Measurements from ENCODE around the gene CEBPE.

CEBPE gene

GRCh38 chr14:23085458-23085857, 33.6 kb downstream of the CEBPE start:
- no peak for DNase-seq (ENCODE audit: low read depth)
- TF ChIP-seq, protein P1, sequence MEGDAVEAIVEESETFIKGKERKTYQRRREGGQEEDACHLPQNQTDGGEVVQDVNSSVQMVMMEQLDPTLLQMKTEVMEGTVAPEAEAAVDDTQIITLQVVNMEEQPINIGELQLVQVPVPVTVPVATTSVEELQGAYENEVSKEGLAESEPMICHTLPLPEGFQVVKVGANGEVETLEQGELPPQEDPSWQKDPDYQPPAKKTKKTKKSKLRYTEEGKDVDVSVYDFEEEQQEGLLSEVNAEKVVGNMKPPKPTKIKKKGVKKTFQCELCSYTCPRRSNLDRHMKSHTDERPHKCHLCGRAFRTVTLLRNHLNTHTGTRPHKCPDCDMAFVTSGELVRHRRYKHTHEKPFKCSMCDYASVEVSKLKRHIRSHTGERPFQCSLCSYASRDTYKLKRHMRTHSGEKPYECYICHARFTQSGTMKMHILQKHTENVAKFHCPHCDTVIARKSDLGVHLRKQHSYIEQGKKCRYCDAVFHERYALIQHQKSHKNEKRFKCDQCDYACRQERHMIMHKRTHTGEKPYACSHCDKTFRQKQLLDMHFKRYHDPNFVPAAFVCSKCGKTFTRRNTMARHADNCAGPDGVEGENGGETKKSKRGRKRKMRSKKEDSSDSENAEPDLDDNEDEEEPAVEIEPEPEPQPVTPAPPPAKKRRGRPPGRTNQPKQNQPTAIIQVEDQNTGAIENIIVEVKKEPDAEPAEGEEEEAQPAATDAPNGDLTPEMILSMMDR (IDR thresholded peaks at IDR 0.05; ENCODE audit: insufficient read depth, low read depth, low read length, missing control alignments) = no peak
- no peak overlapping the region for H3K4me3 ChIP-seq (ENCODE audit: low read depth, low read length)

- no peak overlapping the region for H3K4me3 ChIP-seq (ENCODE audit: low read depth, low read length)
- no peak for DNase-seq (ENCODE audit: low read depth)
- TF ChIP-seq, protein P1 (IDR thresholded peaks at IDR 0.05; ENCODE audit: insufficient read depth, low read depth, low read length, missing control alignments) = no peak
Measured at GRCh38 chr14:23080474-23080873, 38.6 kb downstream of the CEBPE start.

DNA sequence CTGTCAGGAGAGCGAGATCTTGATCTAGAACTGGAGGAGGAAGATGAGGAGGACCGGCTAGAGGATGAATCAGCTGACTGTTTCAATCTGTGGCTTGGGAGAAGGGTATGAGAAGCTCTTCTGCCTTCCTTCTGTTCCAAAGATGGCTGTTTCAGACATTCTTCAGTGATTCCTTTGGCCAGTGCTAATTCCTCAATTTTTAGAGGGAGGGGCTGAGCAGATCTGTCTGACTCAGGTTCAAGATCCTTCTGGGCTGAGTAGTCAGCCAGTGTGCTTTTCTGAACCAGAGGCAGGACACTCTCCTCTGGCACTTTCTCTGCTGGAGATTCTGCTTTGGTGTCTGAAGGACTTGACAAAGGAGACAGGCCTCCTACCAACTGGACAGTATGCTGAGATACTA, 39.3 kb downstream of the CEBPE start:
- TF ChIP-seq, protein P1 (IDR thresholded peaks at IDR 0.05; ENCODE audit: insufficient read depth, low read depth, low read length, missing control alignments) = no peak
- no peak overlapping the region for H3K4me3 ChIP-seq (ENCODE audit: low read depth, low read length)
- DNase-seq (ENCODE audit: low read depth) = no peak

DNA sequence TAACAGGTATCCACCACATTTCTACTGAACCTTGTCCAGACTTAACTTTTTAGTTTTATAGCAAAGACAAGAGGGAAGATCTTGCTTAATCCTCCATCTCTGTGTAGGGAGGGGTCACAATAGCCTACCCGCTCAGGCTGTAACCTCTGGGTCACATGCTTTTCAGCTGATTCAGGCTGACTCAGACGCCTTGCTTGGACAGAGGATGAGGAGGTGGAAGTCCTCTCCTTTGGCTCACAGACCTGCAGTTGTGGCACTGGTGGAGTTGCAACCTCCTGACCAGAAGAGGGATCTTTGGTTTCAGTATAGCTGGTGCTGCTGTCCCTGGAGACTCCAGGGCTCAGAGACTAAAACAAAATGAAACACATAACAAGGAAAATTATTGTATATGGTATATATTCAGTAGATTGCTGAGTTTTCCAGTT, 40.4 kb downstream of the CEBPE start:
- DNase-seq (ENCODE audit: low read depth) = no peak
- TF ChIP-seq, protein P1 (IDR thresholded peaks at IDR 0.05; ENCODE audit: insufficient read depth, low read depth, low read length, missing control alignments) = no peak
- H3K4me3 ChIP-seq (ENCODE audit: low read depth, low read length) = no peak overlapping the region

- TF ChIP-seq, protein P1 (IDR thresholded peaks at IDR 0.05; ENCODE audit: insufficient read depth, low read depth, low read length, missing control alignments) = no peak
- no peak for DNase-seq (ENCODE audit: low read depth)
- H3K4me3 ChIP-seq (ENCODE audit: low read depth, low read length) = no peak overlapping the region
Measured at GRCh38 chr14:23077962-23078361, 41.1 kb downstream of the CEBPE start.

DNA sequence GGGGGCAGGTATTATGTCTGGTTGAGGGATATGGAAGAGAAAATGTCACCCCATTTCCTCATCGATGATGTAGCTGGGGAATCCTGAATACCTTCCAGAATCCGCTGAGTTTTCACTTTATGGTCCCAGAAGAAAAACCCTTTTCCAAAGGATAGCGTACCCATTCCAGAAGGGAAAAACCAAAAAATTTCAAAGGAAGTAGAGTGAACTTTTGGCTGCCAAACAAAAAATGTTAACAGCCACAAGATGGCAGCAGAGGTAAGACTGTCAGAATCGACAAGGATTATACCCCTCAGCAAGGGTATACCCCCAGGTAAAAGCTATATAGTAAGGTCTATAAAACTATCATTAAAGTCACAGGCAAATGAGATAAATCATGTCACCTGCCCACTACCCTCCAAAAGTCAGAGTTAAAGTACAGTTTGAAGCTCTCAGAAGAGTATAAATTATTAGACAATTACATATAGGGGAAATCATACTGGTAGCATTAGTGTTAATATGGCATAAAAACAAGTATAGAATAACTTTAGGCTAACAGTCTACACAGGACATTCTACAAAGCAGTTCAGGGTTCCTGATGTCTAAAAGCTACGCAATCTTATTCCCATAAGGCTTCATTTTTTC, 42.2 kb downstream of the CEBPE start:
- no peak overlapping the region for H3K4me3 ChIP-seq (ENCODE audit: low read depth, low read length)
- TF ChIP-seq, protein P1 (IDR thresholded peaks at IDR 0.05; ENCODE audit: insufficient read depth, low read depth, low read length, missing control alignments) = peak; percentile 51
- DNase-seq (ENCODE audit: low read depth) = no peak

DNA sequence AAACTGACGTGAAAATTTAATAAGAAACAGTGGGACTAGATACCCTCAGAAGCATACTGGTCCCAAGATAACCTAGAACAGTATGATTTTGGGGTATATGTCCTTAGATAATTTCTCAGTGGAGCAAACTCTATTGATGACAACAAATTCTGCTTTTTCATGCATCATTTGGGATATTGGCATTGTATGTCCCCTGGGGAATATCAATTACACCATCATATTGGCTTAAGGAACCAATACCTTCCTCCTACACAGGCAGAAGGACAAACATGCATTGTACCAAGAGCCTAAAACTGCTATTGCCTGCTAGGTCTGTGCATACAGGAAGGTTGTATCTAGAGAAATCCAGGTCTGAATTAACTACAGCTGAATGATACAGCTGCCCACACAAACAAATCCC, 44.1 kb downstream of the CEBPE start:
- TF ChIP-seq, protein P1 (IDR thresholded peaks at IDR 0.05; ENCODE audit: insufficient read depth, low read depth, low read length, missing control alignments) = no peak

More for the DNA sequence above, 44.1 kb downstream of the CEBPE start:
- H3K4me3 ChIP-seq (ENCODE audit: low read depth, low read length) = no peak overlapping the region
- no peak for DNase-seq (ENCODE audit: low read depth)
